H9 (cell line): Measurements from ENCODE around the gene RTP2. TPM values are rescaled to one million over a fixed set of nuclear protein-coding genes. Genes with fewer than 3 reads are reported as not detected.

Experiments
- DNase-seq: peaks from one replicate; pipeline ENCODE4 v3.0.0-alpha.2; 2017
- H2AFZ ChIP-seq: one replicate; pipeline ENCODE4 v1.6.1; 2013; ENCODE audit warnings: mild to moderate bottlenecking, low read length, control low read depth, moderate library complexity
- H2AK5ac ChIP-seq: 2 replicates; pipeline ENCODE4 v1.6.1; 2013; ENCODE audit warnings: low read length, control low read depth, mixed read lengths; ENCODE audit not compliant: insufficient read length
- H2BK120ac ChIP-seq: one replicate; pipeline ENCODE4 v1.6.1; 2013; ENCODE audit warnings: low read depth, mild to moderate bottlenecking, low read length, control low read depth, inconsistent platforms; ENCODE audit not compliant: poor library complexity, severe bottlenecking
- H2BK12ac ChIP-seq: 2 replicates; pipeline ENCODE4 v1.6.1; 2013; ENCODE audit warnings: low read length, control low read depth, mixed read lengths, low read depth; ENCODE audit not compliant: insufficient read length
- H2BK15ac ChIP-seq: 2 replicates; pipeline ENCODE4 v1.6.1; 2013; ENCODE audit warnings: low read depth, low read length, control low read depth
- H2BK20ac ChIP-seq: one replicate; pipeline ENCODE4 v1.6.1; 2013; ENCODE audit warnings: low read depth, mild to moderate bottlenecking, low read length, control low read depth, inconsistent platforms; ENCODE audit not compliant: poor library complexity, severe bottlenecking
- H2BK5ac ChIP-seq: 2 replicates; pipeline ENCODE4 v1.6.1; 2013; ENCODE audit warnings: low read length, control low read depth, mixed read lengths; ENCODE audit not compliant: insufficient read length
- H3K14ac ChIP-seq: 2 replicates; pipeline ENCODE4 v1.6.1; 2013; ENCODE audit warnings: low read length, control low read depth; ENCODE audit not compliant: insufficient read depth
- H3K18ac ChIP-seq: 2 replicates; pipeline ENCODE4 v1.6.1; 2013; ENCODE audit warnings: low read depth, mild to moderate bottlenecking, mixed read lengths, low read length, control low read depth; ENCODE audit not compliant: insufficient read length
- H3K23ac ChIP-seq: 2 replicates; pipeline ENCODE4 v1.6.1; 2013; ENCODE audit warnings: low read length, control low read depth, mixed read lengths, low read depth; ENCODE audit not compliant: insufficient read length
- H3K23me2 ChIP-seq: 2 replicates; pipeline ENCODE4 v1.6.1; 2013; ENCODE audit warnings: low read depth, mild to moderate bottlenecking, mixed read lengths, low read length, control low read depth; ENCODE audit not compliant: insufficient read length, poor library complexity, severe bottlenecking
- H3K27ac ChIP-seq: 2 replicates; pipeline ENCODE4 v1.5.1; 2013; ENCODE audit warnings: low read length, control low read depth, mixed read lengths, low read depth; ENCODE audit not compliant: insufficient read length
- H3K27me3 ChIP-seq: 2 replicates; pipeline ENCODE4 v1.6.1; 2013; ENCODE audit warnings: low read length, control low read depth, inconsistent platforms; ENCODE audit not compliant: insufficient read depth
- H3K4ac ChIP-seq: 2 replicates; pipeline ENCODE4 v1.6.1; 2013; ENCODE audit warnings: low read depth, mild to moderate bottlenecking, control low read depth, inconsistent platforms, low read length, moderate library complexity
- H3K4me1 ChIP-seq: 2 replicates; pipeline ENCODE4 v1.6.1; 2013; ENCODE audit warnings: low read length, control low read depth, inconsistent platforms; ENCODE audit not compliant: insufficient read depth
- H3K4me2 ChIP-seq: 2 replicates; pipeline ENCODE4 v1.6.1; 2013; ENCODE audit warnings: low read length, control low read depth, mixed read lengths; ENCODE audit not compliant: insufficient read length, insufficient read depth
- H3K56ac ChIP-seq: 2 replicates; pipeline ENCODE4 v1.6.1; 2013; ENCODE audit warnings: low read depth, mild to moderate bottlenecking, mixed read lengths, low read length, control low read depth; ENCODE audit not compliant: insufficient read length
- H3K79me1 ChIP-seq: 2 replicates; pipeline ENCODE4 v1.6.1; 2013; ENCODE audit warnings: low read depth, mild to moderate bottlenecking, moderate library complexity, low read length, control low read depth, inconsistent platforms; ENCODE audit not compliant: insufficient read depth, poor library complexity, severe bottlenecking
- H3K79me2 ChIP-seq: 2 replicates; pipeline ENCODE4 v1.6.1; 2013; ENCODE audit warnings: low read length, control low read depth, inconsistent platforms; ENCODE audit not compliant: insufficient read depth
- H3K9ac ChIP-seq: 2 replicates; pipeline ENCODE4 v1.6.1; 2013; ENCODE audit warnings: low read length, control low read depth, mixed read lengths; ENCODE audit not compliant: insufficient read length; ENCODE audit errors: extremely low read depth
- H3K9me3 ChIP-seq: one replicate; pipeline ENCODE4 v1.6.1; 2013; ENCODE audit warnings: low read depth, low read length, inconsistent platforms; ENCODE audit not compliant: control insufficient read depth
- H3T11ph ChIP-seq: one replicate; pipeline ENCODE4 v1.6.1; 2013; ENCODE audit warnings: mild to moderate bottlenecking, low read length, control low read depth, inconsistent platforms
- H4K20me1 ChIP-seq: one replicate; pipeline ENCODE4 v1.6.1; 2013; ENCODE audit not compliant: control insufficient read depth, insufficient read length, insufficient read depth
- H4K5ac ChIP-seq: 2 replicates; pipeline ENCODE4 v1.6.1; 2013; ENCODE audit warnings: low read depth, mild to moderate bottlenecking, mixed read lengths, low read length, control low read depth; ENCODE audit not compliant: insufficient read length
- H4K8ac ChIP-seq: replicated peaks from 2 replicates; pipeline ENCODE4 v1.6.1; 2013; ENCODE audit warnings: low read length, control low read depth, mixed read lengths, low read depth; ENCODE audit not compliant: insufficient read length
- H4K91ac ChIP-seq: 2 replicates; pipeline ENCODE4 v1.6.1; 2013; ENCODE audit warnings: low read depth, mild to moderate bottlenecking, moderate library complexity, mixed read lengths, low read length, control low read depth; ENCODE audit not compliant: insufficient read length
- H3K27ac Mint-ChIP-seq, 3 experiments: 2 replicates in 2 of 3; 3 replicates in 1 of 3; pipeline ENCODE4 v1.8.0; 2020 to 2021; ENCODE audit warnings: mixed read lengths in 3 of 3, mild to moderate bottlenecking in 1 of 3, moderate library complexity in 1 of 3
- H3K27me3 Mint-ChIP-seq: 2 replicates; pipeline ENCODE4 v1.8.0; 2021; ENCODE audit warnings: low read depth, mild to moderate bottlenecking, moderate library complexity, mixed read lengths
- H3K36me3 Mint-ChIP-seq, 3 experiments: 2 replicates in 2 of 3; 3 replicates in 1 of 3; pipeline ENCODE4 v1.8.0; 2020 to 2021; ENCODE audit warnings: low read depth in 3 of 3, mixed read lengths in 3 of 3; ENCODE audit not compliant: insufficient read depth in 1 of 3
- H3K4me1 Mint-ChIP-seq, 2 experiments: 2 replicates each; pipeline ENCODE4 v1.8.0; 2020; ENCODE audit warnings: mixed read lengths in 2 of 2
- H3K4me3 Mint-ChIP-seq, 2 experiments: 2 replicates in 1 of 2; 3 replicates in 1 of 2; pipeline ENCODE4 v1.8.0; 2020 to 2021; ENCODE audit warnings: mild to moderate bottlenecking in 2 of 2, mixed read lengths in 2 of 2, moderate library complexity in 1 of 2
- H3K9me3 Mint-ChIP-seq, 2 experiments: 2 replicates in 1 of 2; 3 replicates in 1 of 2; pipeline ENCODE4 v1.8.0; 2020; ENCODE audit warnings: mild to moderate bottlenecking in 2 of 2, mixed read lengths in 2 of 2, moderate library complexity in 1 of 2
- CTCF ChIP-seq: fragments of 200-600 bp; sonication (generic); conservative IDR thresholded peaks from 3 replicates; pipeline ENCODE4 v1.8.0; 2021; ENCODE audit warnings: antibody characterized with exemption, mild to moderate bottlenecking
- WGBS: extraction: QIAGEN DNeasy Blood & Tissue Kit; methylation state at CpG from one replicate; pipeline ENCODE4 v1.1.7; 2013; ENCODE audit warnings: missing lambda C conversion rate, low lambda C conversion rate, mixed read lengths; ENCODE audit not compliant: insufficient read length; ENCODE audit errors: extremely low coverage; 5-methylcytosine and 5-hydroxymethylcytosine counted together
- total RNA-seq: library from RNA; stranded (reverse); gene quantifications from 2 replicates; pipeline ENCODE4 v1.2.1, GENCODE V29; 2021

Gene RTP2
- total RNA-seq, 1 experiment from 2014 or later, result not detected

GRCh38 chr3:187742351-187743171 lies 40.2 kb upstream of the RTP2 start:
- Histone ChIP-seq H3K79me1 (no peaks in the 10 kb centered on the region), H2BK15ac (no peak overlapping the region), H2BK120ac (no peak overlapping the region), H3K14ac (no peak overlapping the region), H2AFZ (no peak overlapping the region), H3K4me1 (no peaks in the 10 kb centered on the region), H3K4ac (no peak overlapping the region), H2BK20ac (no peak overlapping the region), H3K23ac (no peak overlapping the region), H2AK5ac (no peak overlapping the region), H4K8ac (no peak overlapping the region), H3K27me3 (peaks cover 4% of the 10 kb centered on the region; the same call in 1 of the 2 replicates), H2BK5ac (no peak overlapping the region), H4K5ac (no peak overlapping the region), H4K91ac (no peak overlapping the region), H3K27ac (no peak overlapping the region), H3K79me2 (no peaks in the 10 kb centered on the region), H3K56ac (no peak overlapping the region), H3K23me2 (peaks cover 53% of the 10 kb centered on the region), H3K9ac (no peak overlapping the region), H3K9me3 (no peaks in the 10 kb centered on the region), H3T11ph (no peak overlapping the region), H3K4me2 (no peak overlapping the region), H4K20me1 (no peaks in the 10 kb centered on the region), H3K18ac (no peak overlapping the region), H2BK12ac (no peak overlapping the region)
- Mint-ChIP-seq H3K36me3 (no peaks in the 10 kb centered on the region), H3K4me1 (peaks cover 46 to 52% of the 10 kb centered on the region in 2 experiments), H3K27me3 (peaks cover 29% of the 10 kb centered on the region), H3K4me3 (peak overlapping the region; percentile 90 to 92), H3K27ac (no peak overlapping the region), H3K9me3 (no peaks in the 10 kb centered on the region; a peak in 1 of 5 replicates)
- DNase-seq, result no peak
- WGBS, result no CpG with 5 or more reads among the region's 13 CpGs
- no peak for TF ChIP-seq CTCF
